GM12891 (cell line): ENCODE measurements around the gene IFNA16.

Experiments used
- PAX5 ChIP-seq: IDR thresholded peaks from 2 replicates; pipeline ENCODE4 v1.6.1; 2011; ENCODE audit warnings: low read length, moderate library complexity, mild to moderate bottlenecking; ENCODE audit not compliant: insufficient read depth, severe bottlenecking
- POLR2AphosphoS5 ChIP-seq: IDR thresholded peaks from 2 replicates; pipeline ENCODE4 v1.6.1; 2011; ENCODE audit warnings: low read depth, low read length, control low read depth

- TF ChIP-seq POLR2AphosphoS5 (no peak), PAX5 (no peak)
Observed at GRCh38 chr9:21234153-21234687, 17.1 kb upstream of the IFNA16 start.
